Endometrium (tissue), 2 donors: Measurements from ENCODE around the gene KANSL1.
"Not testable (repeated sequence)": the region's sequence is repeated elsewhere in the genome, so short reads cannot be mapped to it uniquely, and the experiment has no call there.

Experiments used
- FAIRE-seq: peaks from 2 replicates; lab custom pipeline; 2012; peaks lifted over from hg19 to GRCh38; lab: Jason Lieb, UNC
- donor health status: control.
- donor health status: control.

KANSL1 gene

GRCh38 chr17:46037722-46038255 lies 155.4 kb downstream of the KANSL1 start:
- FAIRE-seq, result no peak

GRCh38 chr17:46036491-46036890 lies 156.7 kb downstream of the KANSL1 start:
- FAIRE-seq, result no peak

GRCh38 chr17:46035112-46035818 lies 158.0 kb downstream of the KANSL1 start:
- FAIRE-seq, result no peak

GRCh38 chr17:46033392-46033791 lies 159.8 kb downstream of the KANSL1 start:
- FAIRE-seq, result no peak

- no peak for FAIRE-seq
Measured at GRCh38 chr17:46032909-46033308, 160.3 kb downstream of the KANSL1 start.

GRCh38 chr17:46031920-46032319 lies 161.3 kb downstream of the KANSL1 start:
- FAIRE-seq, result no peak

GRCh38 chr17:46031440-46031839 lies 161.8 kb downstream of the KANSL1 start:
- FAIRE-seq, result no peak

GRCh38 chr17:46030752-46031151 lies 162.5 kb downstream of the KANSL1 start:
- no peak for FAIRE-seq

GRCh38 chr17:46029627-46030026 lies 163.6 kb downstream of the KANSL1 start:
- FAIRE-seq, result no peak

- no peak for FAIRE-seq
Measured at GRCh38 chr17:46028981-46029565, 164.2 kb downstream of the KANSL1 start.

- no peak for FAIRE-seq
Measured at GRCh38 chr17:46028374-46028773, 164.9 kb downstream of the KANSL1 start.

- FAIRE-seq, result no peak
Measured at GRCh38 chr17:46027976-46028325, 165.3 kb downstream of the KANSL1 start.

GRCh38 chr17:46027048-46027975 lies 165.9 kb downstream of the KANSL1 start:
- no peak for FAIRE-seq

GRCh38 chr17:46026166-46027047 lies 166.8 kb downstream of the KANSL1 start:
- no peak for FAIRE-seq

- no peak for FAIRE-seq
Measured at GRCh38 chr17:46025510-46026165, 167.6 kb downstream of the KANSL1 start.

GRCh38 chr17:46025060-46025459 lies 168.2 kb downstream of the KANSL1 start:
- FAIRE-seq, result no peak

- FAIRE-seq, result no peak
Measured at GRCh38 chr17:46024590-46024989, 168.6 kb downstream of the KANSL1 start.

- no peak for FAIRE-seq
Measured at GRCh38 chr17:46023783-46024388, 169.3 kb downstream of the KANSL1 start.

GRCh38 chr17:46023366-46023765 lies 169.9 kb downstream of the KANSL1 start:
- not testable (repeated sequence) for FAIRE-seq

GRCh38 chr17:46020998-46021397 lies 172.2 kb downstream of the KANSL1 start:
- no peak for FAIRE-seq
